Measurements from ENCODE around the gene RASGEF1C.

The RASGEF1C gene

GRCh38 chr5:180115326-180116076 is 93.5 kb downstream of the RASGEF1C start:
- H3K36me3 ChIP-seq (ENCODE audit: control insufficient read depth in 2 of 2, insufficient read depth in 2 of 2, low read length in 2 of 2) = no peaks in the 10 kb centered on the region
- H3K4me1 ChIP-seq (ENCODE audit: control insufficient read depth, insufficient read depth, low read length) = no peaks in the 10 kb centered on the region

GRCh38 chr5:180114304-180115003 is 94.6 kb downstream of the RASGEF1C start:
- peaks cover 0 to 8% of the 10 kb centered on the region in 2 donors for H3K27me3 ChIP-seq (ENCODE audit: control insufficient read depth in 1 of 2, insufficient read depth in 2 of 2, low read length in 2 of 2)
- no peaks in the 10 kb centered on the region for H3K4me1 ChIP-seq (ENCODE audit: control insufficient read depth, insufficient read depth, low read length)
- no peak overlapping the region for H3K4me3 ChIP-seq (ENCODE audit: low read length in 2 of 2)
- no peaks in the 10 kb centered on the region for H3K9me3 ChIP-seq (ENCODE audit: control insufficient read depth in 2 of 2, low read length in 2 of 2)
- no peak overlapping the region for H3K9ac ChIP-seq (ENCODE audit: low read length in 2 of 2)
- H3K36me3 ChIP-seq (ENCODE audit: control insufficient read depth in 2 of 2, insufficient read depth in 2 of 2, low read length in 2 of 2) = no peaks in the 10 kb centered on the region
- H3K27ac ChIP-seq (ENCODE audit: low read length) = no peak overlapping the region

More at GRCh38 chr5:180115326-180116076, 93.5 kb downstream of the RASGEF1C start:
- Histone ChIP-seq H3K27me3 (ENCODE audit: control insufficient read depth in 1 of 2, insufficient read depth in 2 of 2, low read length in 2 of 2) (peaks cover 0 to 10% of the 10 kb centered on the region in 2 donors), H3K9ac (ENCODE audit: low read length in 2 of 2) (no peak overlapping the region), H3K27ac (ENCODE audit: low read length) (no peak overlapping the region), H3K4me3 (ENCODE audit: low read length in 2 of 2) (no peak overlapping the region), H3K9me3 (ENCODE audit: control insufficient read depth in 2 of 2, low read length in 2 of 2) (no peaks in the 10 kb centered on the region)

- Histone ChIP-seq H3K9ac (ENCODE audit: low read length in 2 of 2) (no peak overlapping the region), H3K36me3 (ENCODE audit: control insufficient read depth in 2 of 2, insufficient read depth in 2 of 2, low read length in 2 of 2) (no peaks in the 10 kb centered on the region), H3K9me3 (ENCODE audit: control insufficient read depth in 2 of 2, low read length in 2 of 2) (no peaks in the 10 kb centered on the region)
Observed at GRCh38 chr5:180113660-180114303, 95.2 kb downstream of the RASGEF1C start.

GRCh38 chr5:180112181-180112861 is 96.7 kb downstream of the RASGEF1C start:
- no peak overlapping the region for H3K27ac ChIP-seq (ENCODE audit: low read length)
- no peaks in the 10 kb centered on the region for H3K4me1 ChIP-seq (ENCODE audit: control insufficient read depth, insufficient read depth, low read length)
- H3K9me3 ChIP-seq (ENCODE audit: control insufficient read depth in 2 of 2, low read length in 2 of 2) = peaks cover 0 to 3% of the 10 kb centered on the region in 2 donors
- H3K9ac ChIP-seq (ENCODE audit: low read length in 2 of 2) = no peak overlapping the region
- no peaks in the 10 kb centered on the region for H3K36me3 ChIP-seq (ENCODE audit: control insufficient read depth in 2 of 2, insufficient read depth in 2 of 2, low read length in 2 of 2)
- peaks cover 0 to 8% of the 10 kb centered on the region in 2 donors for H3K27me3 ChIP-seq (ENCODE audit: control insufficient read depth in 1 of 2, insufficient read depth in 2 of 2, low read length in 2 of 2)
- no peak overlapping the region for H3K4me3 ChIP-seq (ENCODE audit: low read length in 2 of 2)

More at GRCh38 chr5:180113660-180114303, 95.2 kb downstream of the RASGEF1C start:
- Histone ChIP-seq H3K4me1 (ENCODE audit: control insufficient read depth, insufficient read depth, low read length) (no peaks in the 10 kb centered on the region), H3K27ac (ENCODE audit: low read length) (no peak overlapping the region), H3K27me3 (ENCODE audit: control insufficient read depth in 1 of 2, insufficient read depth in 2 of 2, low read length in 2 of 2) (peaks cover 0 to 8% of the 10 kb centered on the region in 2 donors), H3K4me3 (ENCODE audit: low read length in 2 of 2) (no peak overlapping the region)

GRCh38 chr5:180111273-180112002 is 97.6 kb downstream of the RASGEF1C start:
- no peaks in the 10 kb centered on the region for H3K4me1 ChIP-seq (ENCODE audit: control insufficient read depth, insufficient read depth, low read length)
- H3K36me3 ChIP-seq (ENCODE audit: control insufficient read depth in 2 of 2, insufficient read depth in 2 of 2, low read length in 2 of 2) = no peaks in the 10 kb centered on the region
- H3K27ac ChIP-seq (ENCODE audit: low read length) = no peak overlapping the region
- no peak overlapping the region for H3K4me3 ChIP-seq (ENCODE audit: low read length in 2 of 2)
- H3K27me3 ChIP-seq (ENCODE audit: control insufficient read depth in 1 of 2, insufficient read depth in 2 of 2, low read length in 2 of 2) = peaks cover 0 to 8% of the 10 kb centered on the region in 2 donors
- peaks cover 0 to 6% of the 10 kb centered on the region in 2 donors for H3K9me3 ChIP-seq (ENCODE audit: control insufficient read depth in 2 of 2, low read length in 2 of 2)
- no peak overlapping the region for H3K9ac ChIP-seq (ENCODE audit: low read length in 2 of 2)

- H3K27ac ChIP-seq (ENCODE audit: low read length) = no peak overlapping the region
- H3K4me3 ChIP-seq (ENCODE audit: low read length in 2 of 2) = no peak overlapping the region
- H3K9ac ChIP-seq (ENCODE audit: low read length in 2 of 2) = no peak overlapping the region
- H3K4me1 ChIP-seq (ENCODE audit: control insufficient read depth, insufficient read depth, low read length) = no peaks in the 10 kb centered on the region
- peaks cover 0 to 7% of the 10 kb centered on the region in 2 donors for H3K9me3 ChIP-seq (ENCODE audit: control insufficient read depth in 2 of 2, low read length in 2 of 2)
- H3K36me3 ChIP-seq (ENCODE audit: control insufficient read depth in 2 of 2, insufficient read depth in 2 of 2, low read length in 2 of 2) = no peaks in the 10 kb centered on the region
- H3K27me3 ChIP-seq (ENCODE audit: control insufficient read depth in 1 of 2, insufficient read depth in 2 of 2, low read length in 2 of 2) = peaks cover 0 to 8% of the 10 kb centered on the region in 2 donors
Observed at GRCh38 chr5:180109920-180110319, 99.1 kb downstream of the RASGEF1C start.

GRCh38 chr5:180107005-180107404 is 102.0 kb downstream of the RASGEF1C start:
- no peak overlapping the region for H3K27ac ChIP-seq (ENCODE audit: low read length)
- H3K27me3 ChIP-seq (ENCODE audit: control insufficient read depth in 1 of 2, insufficient read depth in 2 of 2, low read length in 2 of 2) = peaks cover 0 to 4% of the 10 kb centered on the region in 2 donors
- peaks cover 0 to 7% of the 10 kb centered on the region in 2 donors for H3K9me3 ChIP-seq (ENCODE audit: control insufficient read depth in 2 of 2, low read length in 2 of 2)
- H3K9ac ChIP-seq (ENCODE audit: low read length in 2 of 2) = no peak overlapping the region
- no peaks in the 10 kb centered on the region for H3K4me1 ChIP-seq (ENCODE audit: control insufficient read depth, insufficient read depth, low read length)
- no peaks in the 10 kb centered on the region for H3K36me3 ChIP-seq (ENCODE audit: control insufficient read depth in 2 of 2, insufficient read depth in 2 of 2, low read length in 2 of 2)
- H3K4me3 ChIP-seq (ENCODE audit: low read length in 2 of 2) = no peak overlapping the region

GRCh38 chr5:180105827-180106312 is 103.1 kb downstream of the RASGEF1C start:
- Histone ChIP-seq H3K4me3 (ENCODE audit: low read length in 2 of 2) (no peak overlapping the region), H3K36me3 (ENCODE audit: control insufficient read depth in 2 of 2, insufficient read depth in 2 of 2, low read length in 2 of 2) (no peaks in the 10 kb centered on the region), H3K27me3 (ENCODE audit: control insufficient read depth in 1 of 2, insufficient read depth in 2 of 2, low read length in 2 of 2) (peaks cover 0 to under 1% of the 10 kb centered on the region in 2 donors), H3K4me1 (ENCODE audit: control insufficient read depth, insufficient read depth, low read length) (no peaks in the 10 kb centered on the region), H3K9me3 (ENCODE audit: control insufficient read depth in 2 of 2, low read length in 2 of 2) (peaks cover 0 to 7% of the 10 kb centered on the region in 2 donors), H3K9ac (ENCODE audit: low read length in 2 of 2) (no peak overlapping the region), H3K27ac (ENCODE audit: low read length) (no peak overlapping the region)

- Histone ChIP-seq H3K4me1 (ENCODE audit: control insufficient read depth, insufficient read depth, low read length) (no peaks in the 10 kb centered on the region), H3K27me3 (ENCODE audit: control insufficient read depth in 1 of 2, insufficient read depth in 2 of 2, low read length in 2 of 2) (peaks cover 0 to 3% of the 10 kb centered on the region in 2 donors), H3K36me3 (ENCODE audit: control insufficient read depth in 2 of 2, insufficient read depth in 2 of 2, low read length in 2 of 2) (no peaks in the 10 kb centered on the region), H3K27ac (ENCODE audit: low read length) (no peak overlapping the region), H3K9ac (ENCODE audit: low read length in 2 of 2) (no peak overlapping the region), H3K9me3 (ENCODE audit: control insufficient read depth in 2 of 2, low read length in 2 of 2) (peaks cover 0 to 7% of the 10 kb centered on the region in 2 donors), H3K4me3 (ENCODE audit: low read length in 2 of 2) (no peak overlapping the region)
Observed at GRCh38 chr5:180104168-180104530, 104.9 kb downstream of the RASGEF1C start.

Measured in stomach smooth muscle (tissue), 2 donors.